HUES6 (cell line): ENCODE measurements around the gene MEGF6.

Experiments
- H3K27ac ChIP-seq: 2 replicates; pipeline ENCODE4 v1.7.0; 2013; ENCODE audit warnings: low read depth, mild to moderate bottlenecking, low read length, inconsistent platforms
- H3K27me3 ChIP-seq: 2 replicates; pipeline ENCODE4 v1.6.1; 2013; ENCODE audit warnings: low read length; ENCODE audit not compliant: control insufficient read depth, insufficient read depth
- H3K36me3 ChIP-seq: 2 replicates; pipeline ENCODE4 v1.6.1; 2013; ENCODE audit warnings: low read length; ENCODE audit not compliant: control insufficient read depth, insufficient read depth
- H3K4me1 ChIP-seq: 2 replicates; pipeline ENCODE4 v1.6.1; 2013; ENCODE audit warnings: low read length; ENCODE audit not compliant: control insufficient read depth, insufficient read depth
- H3K4me3 ChIP-seq: 2 replicates; pipeline ENCODE4 v1.5.1; 2013; ENCODE audit warnings: low read depth, low read length
- H3K9ac ChIP-seq: one replicate; pipeline ENCODE4 v1.6.1; 2013; ENCODE audit warnings: mild to moderate bottlenecking, low read length
- H3K9me3 ChIP-seq: 2 replicates; pipeline ENCODE4 v1.6.1; 2013; ENCODE audit warnings: low read depth, low read length; ENCODE audit not compliant: control insufficient read depth, insufficient read depth

Gene MEGF6

GRCh38 chr1:3604997-3605823 lies 6.1 kb downstream of the MEGF6 start:
- no peak overlapping the region for H3K4me3 ChIP-seq
- H3K9ac ChIP-seq = no peak overlapping the region
- H3K4me1 ChIP-seq = peaks cover 16% of the 10 kb centered on the region; the same call in 1 of the 2 replicates
- H3K27me3 ChIP-seq = no peaks in the 10 kb centered on the region
- peaks cover 9% of the 10 kb centered on the region; the same call in 1 of the 2 replicates for H3K9me3 ChIP-seq
- H3K27ac ChIP-seq = no peak overlapping the region
- no peaks in the 10 kb centered on the region for H3K36me3 ChIP-seq

GRCh38 chr1:3604468-3604974 lies 6.8 kb downstream of the MEGF6 start:
- Histone ChIP-seq H3K4me1 (peaks cover 10% of the 10 kb centered on the region; the same call in 1 of the 2 replicates), H3K9me3 (peaks cover 9% of the 10 kb centered on the region; the same call in 1 of the 2 replicates), H3K27me3 (no peaks in the 10 kb centered on the region), H3K36me3 (no peaks in the 10 kb centered on the region), H3K9ac (no peak overlapping the region), H3K27ac (no peak overlapping the region), H3K4me3 (no peak overlapping the region)

DNA sequence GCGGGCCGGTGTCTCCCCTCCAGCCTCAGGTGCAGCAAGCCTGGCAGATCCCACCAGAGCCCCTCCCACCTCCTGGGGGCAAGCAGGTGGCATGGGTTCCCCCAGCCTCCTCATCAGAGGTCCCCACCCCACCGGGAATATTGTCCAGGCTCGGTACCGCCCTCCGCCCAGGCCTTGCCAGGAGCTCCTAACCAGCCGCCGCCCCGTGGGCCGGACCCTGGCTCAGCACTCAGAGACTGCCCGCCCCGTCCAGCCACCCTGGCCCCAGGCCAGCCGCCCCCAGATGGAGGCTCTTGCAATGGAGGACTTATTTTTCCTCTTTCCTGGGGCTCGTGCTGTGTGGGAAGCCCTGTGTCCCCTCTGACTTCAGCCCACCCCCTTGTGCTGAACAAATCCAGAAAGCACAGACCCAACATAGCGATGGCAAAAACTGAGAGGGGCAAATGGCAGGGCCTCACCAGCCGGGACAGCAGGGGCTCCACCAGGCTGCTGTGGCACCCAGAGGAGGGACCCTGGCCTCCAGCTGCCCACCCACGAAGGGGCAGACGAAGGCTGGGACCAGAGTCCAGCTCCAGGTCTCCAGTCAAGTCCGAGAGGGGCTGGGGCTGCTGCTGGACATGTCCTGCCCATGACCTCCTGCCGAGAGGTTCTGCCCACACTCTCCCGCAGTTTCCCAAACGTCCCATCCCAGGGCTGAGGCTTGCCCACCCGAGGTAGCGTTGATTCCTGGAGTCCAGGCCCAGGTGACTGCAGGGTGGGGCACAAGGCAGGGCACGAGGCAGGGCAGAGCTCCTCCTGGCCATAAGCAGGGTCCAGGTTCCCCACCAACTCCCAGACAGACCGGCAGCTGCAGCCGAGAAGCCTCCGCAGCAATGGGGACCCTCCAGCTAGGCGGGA lies 7.5 kb downstream of the MEGF6 start:
- H3K4me3 ChIP-seq = no peak overlapping the region
- H3K9ac ChIP-seq = no peak overlapping the region
- H3K27me3 ChIP-seq = no peaks in the 10 kb centered on the region

GRCh38 chr1:3603156-3603555 lies 8.2 kb downstream of the MEGF6 start:
- Histone ChIP-seq H3K4me1 (peaks cover 10% of the 10 kb centered on the region), H3K4me3 (no peak overlapping the region), H3K36me3 (no peaks in the 10 kb centered on the region), H3K9ac (no peak overlapping the region), H3K27ac (no peak overlapping the region), H3K9me3 (peaks cover 9% of the 10 kb centered on the region; the same call in 1 of the 2 replicates), H3K27me3 (no peaks in the 10 kb centered on the region)

More for the DNA sequence above, 7.5 kb downstream of the MEGF6 start:
- Histone ChIP-seq H3K9me3 (peaks cover 9% of the 10 kb centered on the region; the same call in 1 of the 2 replicates), H3K4me1 (peaks cover 8% of the 10 kb centered on the region; the same call in 1 of the 2 replicates), H3K27ac (no peak overlapping the region), H3K36me3 (no peaks in the 10 kb centered on the region)

DNA sequence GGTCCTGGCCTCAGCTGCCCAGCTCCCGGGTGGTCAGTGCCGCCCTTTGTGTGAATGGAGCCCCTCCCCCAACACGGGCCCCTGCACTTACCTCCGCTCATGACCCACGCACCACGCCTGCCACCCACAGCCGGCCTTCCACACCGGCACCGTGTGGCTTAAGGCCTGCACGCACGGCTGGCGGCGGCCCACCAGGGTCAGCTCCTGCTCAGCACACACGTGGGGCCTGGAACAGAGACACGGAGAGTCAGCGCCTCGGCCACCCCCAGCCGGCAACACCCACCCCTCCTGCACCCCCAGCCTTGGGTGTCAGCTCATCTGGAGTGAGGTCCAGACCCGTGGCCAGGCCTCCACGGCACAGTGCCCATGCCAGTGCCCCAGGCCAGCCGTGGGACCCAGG lies 8.9 kb downstream of the MEGF6 start:
- no peaks in the 10 kb centered on the region for H3K36me3 ChIP-seq
- H3K27me3 ChIP-seq = no peaks in the 10 kb centered on the region
- H3K4me3 ChIP-seq = no peak overlapping the region
- no peak overlapping the region for H3K9ac ChIP-seq
- H3K4me1 ChIP-seq = peaks cover 18% of the 10 kb centered on the region
- H3K9me3 ChIP-seq = peaks cover 9% of the 10 kb centered on the region; the same call in 1 of the 2 replicates
- no peak overlapping the region for H3K27ac ChIP-seq

GRCh38 chr1:3601743-3602142 lies 9.6 kb downstream of the MEGF6 start:
- no peaks in the 10 kb centered on the region for H3K27me3 ChIP-seq
- H3K4me3 ChIP-seq = no peak overlapping the region
- H3K27ac ChIP-seq = no peak overlapping the region
- peaks cover 9% of the 10 kb centered on the region; the same call in 1 of the 2 replicates for H3K9me3 ChIP-seq
- H3K4me1 ChIP-seq = peaks cover 21% of the 10 kb centered on the region
- no peak overlapping the region for H3K9ac ChIP-seq
- no peaks in the 10 kb centered on the region for H3K36me3 ChIP-seq

- Histone ChIP-seq H3K27me3 (no peaks in the 10 kb centered on the region), H3K36me3 (no peaks in the 10 kb centered on the region)
Measured at GRCh38 chr1:3600354-3600753, 11.0 kb downstream of the MEGF6 start.

DNA sequence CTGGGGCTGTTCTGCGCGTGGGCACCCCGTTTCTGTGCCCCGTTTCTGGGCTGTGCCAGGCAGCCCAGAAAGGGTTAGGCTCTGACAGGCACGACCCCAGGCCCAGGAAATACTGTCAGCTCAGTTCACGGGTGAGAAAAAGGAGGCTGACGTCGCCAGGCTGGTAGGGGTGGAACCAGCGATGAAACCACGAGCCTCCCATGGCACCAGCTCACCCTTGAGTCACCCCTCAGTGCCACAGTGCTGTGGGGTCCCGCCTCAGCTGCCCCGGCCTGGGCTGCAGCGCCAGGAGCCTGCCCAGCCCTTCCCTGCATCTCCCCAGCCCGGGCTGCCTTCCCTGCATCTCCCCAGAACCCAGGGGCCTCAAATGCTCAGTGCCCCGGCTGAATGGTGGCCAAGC lies 11.5 kb downstream of the MEGF6 start:
- Histone ChIP-seq H3K4me3 (no peak overlapping the region), H3K9ac (no peak overlapping the region), H3K27ac (no peak overlapping the region), H3K4me1 (peaks cover 21% of the 10 kb centered on the region), H3K27me3 (no peaks in the 10 kb centered on the region), H3K36me3 (no peaks in the 10 kb centered on the region), H3K9me3 (peaks cover 6% of the 10 kb centered on the region; the same call in 1 of the 2 replicates)

More at GRCh38 chr1:3600354-3600753, 11.0 kb downstream of the MEGF6 start:
- no peak overlapping the region for H3K27ac ChIP-seq
- H3K4me3 ChIP-seq = no peak overlapping the region
- H3K9me3 ChIP-seq = peaks cover 9% of the 10 kb centered on the region; the same call in 1 of the 2 replicates
- peaks cover 21% of the 10 kb centered on the region for H3K4me1 ChIP-seq
- no peak overlapping the region for H3K9ac ChIP-seq

GRCh38 chr1:3599286-3599811 lies 12.0 kb downstream of the MEGF6 start:
- Histone ChIP-seq H3K9ac (peak overlapping the region; percentile 23), H3K36me3 (no peaks in the 10 kb centered on the region), H3K27me3 (no peaks in the 10 kb centered on the region), H3K4me1 (peaks cover 21% of the 10 kb centered on the region), H3K9me3 (peaks cover 3% of the 10 kb centered on the region; the same call in 1 of the 2 replicates), H3K27ac (no peak overlapping the region), H3K4me3 (no peak overlapping the region)

GRCh38 chr1:3598522-3599285 lies 12.6 kb downstream of the MEGF6 start:
- Histone ChIP-seq H3K27ac (peak overlapping the region; percentile 51), H3K9ac (no peak overlapping the region), H3K9me3 (no peaks in the 10 kb centered on the region), H3K27me3 (no peaks in the 10 kb centered on the region), H3K4me1 (peaks cover 22% of the 10 kb centered on the region), H3K36me3 (no peaks in the 10 kb centered on the region), H3K4me3 (no peak overlapping the region)
